ENCODE data around the gene ZXDA.
"Not testable (repeated sequence)": the region's sequence is repeated elsewhere in the genome, so short reads cannot be mapped to it uniquely, and the experiment has no call there.

The ZXDA gene, protein sequence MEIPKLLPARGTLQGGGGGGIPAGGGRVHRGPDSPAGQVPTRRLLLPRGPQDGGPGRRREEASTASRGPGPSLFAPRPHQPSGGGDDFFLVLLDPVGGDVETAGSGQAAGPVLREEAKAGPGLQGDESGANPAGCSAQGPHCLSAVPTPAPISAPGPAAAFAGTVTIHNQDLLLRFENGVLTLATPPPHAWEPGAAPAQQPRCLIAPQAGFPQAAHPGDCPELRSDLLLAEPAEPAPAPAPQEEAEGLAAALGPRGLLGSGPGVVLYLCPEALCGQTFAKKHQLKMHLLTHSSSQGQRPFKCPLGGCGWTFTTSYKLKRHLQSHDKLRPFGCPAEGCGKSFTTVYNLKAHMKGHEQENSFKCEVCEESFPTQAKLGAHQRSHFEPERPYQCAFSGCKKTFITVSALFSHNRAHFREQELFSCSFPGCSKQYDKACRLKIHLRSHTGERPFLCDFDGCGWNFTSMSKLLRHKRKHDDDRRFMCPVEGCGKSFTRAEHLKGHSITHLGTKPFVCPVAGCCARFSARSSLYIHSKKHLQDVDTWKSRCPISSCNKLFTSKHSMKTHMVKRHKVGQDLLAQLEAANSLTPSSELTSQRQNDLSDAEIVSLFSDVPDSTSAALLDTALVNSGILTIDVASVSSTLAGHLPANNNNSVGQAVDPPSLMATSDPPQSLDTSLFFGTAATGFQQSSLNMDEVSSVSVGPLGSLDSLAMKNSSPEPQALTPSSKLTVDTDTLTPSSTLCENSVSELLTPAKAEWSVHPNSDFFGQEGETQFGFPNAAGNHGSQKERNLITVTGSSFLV

DNA sequence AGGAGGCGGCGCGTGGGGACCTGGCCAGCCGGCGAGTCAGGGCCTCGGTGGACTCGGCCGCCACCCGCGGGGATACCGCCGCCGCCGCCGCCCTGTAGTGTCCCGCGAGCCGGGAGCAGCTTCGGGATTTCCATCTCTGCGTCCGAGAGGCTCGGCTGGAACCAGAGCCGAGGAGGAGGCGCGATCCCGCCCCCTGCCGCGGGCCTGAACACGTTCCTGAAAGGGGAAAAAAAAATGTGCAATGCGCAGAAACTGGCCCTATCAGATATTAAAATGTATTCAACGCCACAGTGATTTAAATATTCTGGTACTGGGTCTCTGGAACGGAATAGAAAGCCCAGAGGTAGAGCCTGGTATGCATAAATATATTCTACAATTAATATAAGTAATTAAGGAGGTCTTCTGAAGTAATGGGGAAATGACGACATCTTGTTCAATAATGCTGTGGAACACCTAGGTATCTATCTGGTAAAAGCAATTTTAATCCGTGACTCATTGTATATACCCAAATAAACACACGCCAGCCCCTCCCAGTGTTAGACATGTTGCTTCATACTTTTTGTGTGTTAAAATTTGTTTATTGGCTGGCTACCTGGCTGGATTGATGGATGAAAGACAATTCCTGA is at the start of gene ZXDA:
Gene ZXDA, minus strand, starts transcription at position 172 of the 626 bp plus-strand sequence. Its CDS starts 38 bp downstream, at position 134.
- DNase-seq (ENCODE audit: low read depth), result not testable (repeated sequence)
- H3K4me3 ChIP-seq (ENCODE audit: low read depth, low read length), result peak within 1 kb of the TSS; percentile 53

DNA sequence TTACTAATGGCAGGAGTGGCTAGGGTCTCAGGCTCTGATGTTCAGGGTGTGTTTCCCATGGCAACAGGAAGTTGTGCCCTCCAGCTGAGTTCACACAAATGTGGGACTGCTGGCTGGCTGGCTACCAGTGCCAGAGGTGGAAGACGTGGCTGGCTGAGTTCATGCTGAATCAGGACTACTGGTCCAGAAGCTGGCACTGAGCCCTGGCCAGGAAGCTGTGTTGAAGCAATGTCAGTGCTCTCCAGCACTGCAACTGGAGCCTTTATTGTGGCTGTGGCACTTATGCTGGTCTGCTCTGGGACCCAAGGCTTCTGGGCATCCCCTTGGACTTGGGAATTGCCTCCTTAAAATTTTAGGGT is 42.0 kb upstream of the ZXDA start:
- no peak overlapping the region for H3K4me3 ChIP-seq (ENCODE audit: low read depth, low read length)
- TF ChIP-seq, protein P1, sequence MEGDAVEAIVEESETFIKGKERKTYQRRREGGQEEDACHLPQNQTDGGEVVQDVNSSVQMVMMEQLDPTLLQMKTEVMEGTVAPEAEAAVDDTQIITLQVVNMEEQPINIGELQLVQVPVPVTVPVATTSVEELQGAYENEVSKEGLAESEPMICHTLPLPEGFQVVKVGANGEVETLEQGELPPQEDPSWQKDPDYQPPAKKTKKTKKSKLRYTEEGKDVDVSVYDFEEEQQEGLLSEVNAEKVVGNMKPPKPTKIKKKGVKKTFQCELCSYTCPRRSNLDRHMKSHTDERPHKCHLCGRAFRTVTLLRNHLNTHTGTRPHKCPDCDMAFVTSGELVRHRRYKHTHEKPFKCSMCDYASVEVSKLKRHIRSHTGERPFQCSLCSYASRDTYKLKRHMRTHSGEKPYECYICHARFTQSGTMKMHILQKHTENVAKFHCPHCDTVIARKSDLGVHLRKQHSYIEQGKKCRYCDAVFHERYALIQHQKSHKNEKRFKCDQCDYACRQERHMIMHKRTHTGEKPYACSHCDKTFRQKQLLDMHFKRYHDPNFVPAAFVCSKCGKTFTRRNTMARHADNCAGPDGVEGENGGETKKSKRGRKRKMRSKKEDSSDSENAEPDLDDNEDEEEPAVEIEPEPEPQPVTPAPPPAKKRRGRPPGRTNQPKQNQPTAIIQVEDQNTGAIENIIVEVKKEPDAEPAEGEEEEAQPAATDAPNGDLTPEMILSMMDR (conservative IDR thresholded peaks at IDR 0.05; ENCODE audit: low read depth, low read length), result no peak
- DNase-seq (ENCODE audit: low read depth), result no peak

DNA sequence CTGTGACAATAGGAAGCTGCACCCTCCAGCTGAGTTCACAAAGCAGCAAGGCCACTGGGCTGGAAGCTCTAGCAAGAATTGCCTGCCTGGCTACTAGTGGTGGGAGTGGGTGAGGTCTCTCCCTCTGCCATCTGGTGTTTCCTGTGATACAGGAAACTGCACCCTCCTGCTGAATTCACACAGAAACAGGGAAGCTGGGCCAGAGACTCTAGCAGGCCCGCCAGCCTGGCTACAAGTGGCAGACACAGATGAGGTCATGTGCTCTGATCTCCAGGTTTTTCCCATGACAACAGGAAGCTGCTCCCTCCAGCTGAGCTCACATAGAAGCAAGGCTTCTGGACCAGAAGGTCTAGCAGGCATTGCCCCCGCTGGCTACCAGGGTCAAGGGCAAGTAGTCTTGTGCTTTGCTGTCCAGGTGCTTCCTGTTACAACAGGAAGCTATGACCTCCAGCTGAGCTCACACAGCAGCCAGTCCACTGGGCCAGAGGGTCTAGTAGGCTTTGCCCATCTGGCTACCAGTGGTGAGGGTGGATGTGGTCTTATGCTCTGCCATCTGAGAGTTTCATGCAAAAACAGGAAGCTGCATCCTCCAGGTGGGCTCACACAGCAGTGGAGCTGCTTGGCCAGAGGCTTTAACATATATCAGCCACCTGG is 41.5 kb upstream of the ZXDA start:
- no peak for DNase-seq (ENCODE audit: low read depth)
- TF ChIP-seq, protein P1 (conservative IDR thresholded peaks at IDR 0.05; ENCODE audit: low read depth, low read length), result no peak
- H3K4me3 ChIP-seq (ENCODE audit: low read depth, low read length), result no peak overlapping the region

DNA sequence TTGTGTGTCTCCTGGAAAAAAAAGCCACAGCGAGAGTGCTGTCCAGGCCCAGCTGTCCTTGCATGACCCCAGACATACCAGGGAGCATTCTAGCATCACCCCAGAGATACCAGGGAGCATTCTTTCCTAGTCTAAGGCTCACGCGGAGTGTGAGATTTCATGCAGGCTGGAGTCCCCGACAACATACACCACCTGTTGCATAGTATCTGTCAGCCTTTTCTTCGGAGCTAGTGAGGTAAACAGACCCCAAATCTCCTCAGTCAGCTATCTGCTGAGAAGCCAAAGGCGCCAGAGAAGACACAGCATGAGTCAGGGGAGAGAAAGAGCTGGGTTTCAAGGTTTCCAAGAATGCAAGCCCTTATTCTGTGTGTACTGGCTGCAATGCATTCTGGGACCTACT is 23.1 kb upstream of the ZXDA start:
- TF ChIP-seq, protein P1 (conservative IDR thresholded peaks at IDR 0.05; ENCODE audit: low read depth, low read length), result no peak
- H3K4me3 ChIP-seq (ENCODE audit: low read depth, low read length), result no peak overlapping the region
- DNase-seq (ENCODE audit: low read depth), result no peak

DNA sequence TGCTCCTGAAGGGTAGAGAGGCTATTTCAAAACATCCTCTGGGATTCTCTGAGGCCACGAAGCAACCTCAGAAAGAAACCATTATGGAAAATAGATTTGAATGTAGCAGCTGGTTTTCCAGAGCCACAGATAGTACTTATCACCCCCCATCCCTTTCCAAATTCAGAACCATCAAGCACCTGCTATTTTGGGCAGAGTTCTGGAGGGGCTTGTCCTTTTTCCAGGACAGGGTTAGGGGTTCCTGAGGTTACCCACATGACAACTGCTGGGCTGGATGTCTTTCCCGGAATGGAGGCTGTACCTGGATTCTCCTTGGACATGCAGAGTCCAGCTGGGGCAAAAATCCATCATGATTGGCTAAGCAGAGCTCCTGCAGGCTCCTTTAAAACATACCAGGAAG is 22.0 kb upstream of the ZXDA start:
- no peak overlapping the region for H3K4me3 ChIP-seq (ENCODE audit: low read depth, low read length)
- TF ChIP-seq, protein P1 (conservative IDR thresholded peaks at IDR 0.05; ENCODE audit: low read depth, low read length), result no peak
- no peak for DNase-seq (ENCODE audit: low read depth)

DNA sequence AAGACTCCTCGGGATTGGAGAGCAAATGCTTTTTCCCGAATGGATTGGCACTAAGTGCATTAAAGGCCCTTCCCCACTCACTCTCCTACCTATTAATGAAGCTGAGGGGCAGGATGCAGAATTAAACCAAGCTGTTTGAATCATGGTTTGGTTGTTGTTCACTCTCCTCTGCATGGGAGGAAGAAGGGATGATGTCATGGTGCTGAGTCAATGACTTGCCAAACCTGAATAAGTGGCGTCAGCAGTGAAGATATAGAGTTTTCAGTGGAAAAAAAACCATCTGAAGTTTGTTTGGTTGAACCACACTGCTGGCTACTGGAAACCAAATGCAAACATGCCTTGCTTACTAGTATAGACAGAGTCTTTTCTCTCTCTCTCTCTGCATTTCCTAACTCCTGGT is 19.8 kb upstream of the ZXDA start:
- H3K4me3 ChIP-seq (ENCODE audit: low read depth, low read length), result no peak overlapping the region
- TF ChIP-seq, protein P1 (conservative IDR thresholded peaks at IDR 0.05; ENCODE audit: low read depth, low read length), result no peak
- DNase-seq (ENCODE audit: low read depth), result no peak

DNA sequence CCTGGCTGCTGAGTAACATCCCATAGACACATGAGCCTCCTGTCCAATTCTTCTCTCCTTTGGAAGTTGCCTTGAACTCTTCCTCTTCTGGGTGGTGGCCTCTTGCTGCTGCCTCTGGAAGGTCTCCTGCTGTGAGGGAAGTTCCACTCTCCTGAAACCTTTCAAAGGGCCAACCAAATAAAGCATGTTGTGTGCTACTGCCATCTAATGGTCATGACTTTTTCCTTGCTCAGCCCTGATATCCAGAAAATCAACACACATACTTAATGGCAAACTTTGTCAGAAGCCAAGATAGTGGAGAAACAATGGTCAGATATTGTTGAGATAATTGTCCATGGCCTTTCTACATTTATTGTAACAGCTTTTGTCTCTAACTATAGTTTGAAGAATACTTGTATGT is 19.1 kb upstream of the ZXDA start:
- peak; percentile 63 for DNase-seq (ENCODE audit: low read depth)
- H3K4me3 ChIP-seq (ENCODE audit: low read depth, low read length), result no peak overlapping the region
- TF ChIP-seq, protein P1 (conservative IDR thresholded peaks at IDR 0.05; ENCODE audit: low read depth, low read length), result peak; percentile 62

Measured in choroid plexus epithelial cell (primary cell).